GM08714 (cell line): ENCODE results near the gene CORO2A.

ENCODE experiments used
- H3K4me3 ChIP-seq: fragments of 200-500 bp; sonication (Bioruptor generic); 2 replicates; pipeline ENCODE4 v1.5.1; 2014; ENCODE audit warnings: mild to moderate bottlenecking, low read length, inconsistent platforms
- ZNF274 ChIP-seq: IDR thresholded peaks from 2 replicates; pipeline ENCODE4 v1.6.1; 2012; ENCODE audit warnings: mild to moderate bottlenecking, low read depth, low read length

The CORO2A gene

GRCh38 chr9:98159790-98160189 is 32.6 kb downstream of the CORO2A start:
- no peak overlapping the region for H3K4me3 ChIP-seq
- TF ChIP-seq ZNF274: no peak

GRCh38 chr9:98159301-98159700 is 33.1 kb downstream of the CORO2A start:
- no peak for TF ChIP-seq ZNF274
- H3K4me3 ChIP-seq: no peak overlapping the region

GRCh38 chr9:98158071-98158831 is 34.2 kb downstream of the CORO2A start:
- no peak for TF ChIP-seq ZNF274
- H3K4me3 ChIP-seq: no peak overlapping the region

GRCh38 chr9:98157372-98157771 is 35.1 kb downstream of the CORO2A start:
- no peak overlapping the region for H3K4me3 ChIP-seq
- no peak for TF ChIP-seq ZNF274

GRCh38 chr9:98154678-98155077 is 37.8 kb downstream of the CORO2A start:
- TF ChIP-seq ZNF274: no peak
- H3K4me3 ChIP-seq: no peak overlapping the region

- TF ChIP-seq ZNF274: no peak
- H3K4me3 ChIP-seq: no peak overlapping the region
Measured at GRCh38 chr9:98152526-98152925, 39.9 kb downstream of the CORO2A start.

GRCh38 chr9:98150721-98151120 is 41.7 kb downstream of the CORO2A start:
- TF ChIP-seq ZNF274: no peak
- no peak overlapping the region for H3K4me3 ChIP-seq

GRCh38 chr9:98150164-98150563 is 42.3 kb downstream of the CORO2A start:
- TF ChIP-seq ZNF274: no peak
- no peak overlapping the region for H3K4me3 ChIP-seq

GRCh38 chr9:98149422-98149821 is 43.0 kb downstream of the CORO2A start:
- H3K4me3 ChIP-seq: no peak overlapping the region
- TF ChIP-seq ZNF274: no peak

GRCh38 chr9:98148486-98148885 is 44.0 kb downstream of the CORO2A start:
- TF ChIP-seq ZNF274: no peak
- H3K4me3 ChIP-seq: no peak overlapping the region

GRCh38 chr9:98147582-98147981 is 44.9 kb downstream of the CORO2A start:
- no peak overlapping the region for H3K4me3 ChIP-seq
- TF ChIP-seq ZNF274: no peak

- H3K4me3 ChIP-seq: no peak overlapping the region
- no peak for TF ChIP-seq ZNF274
Measured at GRCh38 chr9:98146101-98146991, 46.1 kb downstream of the CORO2A start.

- H3K4me3 ChIP-seq: no peak overlapping the region
- TF ChIP-seq ZNF274: no peak
Measured at GRCh38 chr9:98144631-98145030, 47.8 kb downstream of the CORO2A start.

GRCh38 chr9:98144076-98144475 is 48.4 kb downstream of the CORO2A start:
- H3K4me3 ChIP-seq: no peak overlapping the region
- no peak for TF ChIP-seq ZNF274

GRCh38 chr9:98142925-98143481 is 49.4 kb downstream of the CORO2A start:
- no peak overlapping the region for H3K4me3 ChIP-seq
- no peak for TF ChIP-seq ZNF274
